WTC11 (cell line): ENCODE results near the gene SLC10A6. TPM values are rescaled to one million over a fixed set of nuclear protein-coding genes. Genes with fewer than 3 reads are reported as not detected.

ENCODE experiments used
- ATAC-seq: fragments of 200-7000 bp; cut with Tn5 transposase; 2 replicates; pipeline ENCODE4 v1.10.0; 2021; ENCODE audit warnings: mild to moderate bottlenecking, moderate library complexity
- CTCF ChIA-PET: fragments of 300-600 bp; sonication (Branson Sonifier 250); formaldehyde crosslinking; loops from one replicate; lab custom pipeline; 2021; ENCODE audit warnings: antibody characterized with exemption; lab: Charles Lee
- POLR2A ChIA-PET: fragments of 350-600 bp; sonication (Branson Sonifier 250); formaldehyde crosslinking; loops from one replicate; lab custom pipeline; 2021; ENCODE audit warnings: antibody characterized with exemption; lab: Charles Lee
- DNase-seq: peaks from one replicate; pipeline ENCODE4 v3.0.0; 2021; ENCODE audit warnings: low spot score
- H3K27ac Mint-ChIP-seq: 2 replicates; pipeline ENCODE4 v1.8.0; 2021; ENCODE audit warnings: mixed read lengths
- H3K27me3 Mint-ChIP-seq: 2 replicates; pipeline ENCODE4 v1.8.0; 2021; ENCODE audit warnings: low read depth, mild to moderate bottlenecking, moderate library complexity, mixed read lengths
- H3K36me3 Mint-ChIP-seq: 2 replicates; pipeline ENCODE4 v1.8.0; 2021; ENCODE audit warnings: mixed read lengths
- H3K4me1 Mint-ChIP-seq: 2 replicates; pipeline ENCODE4 v1.8.0; 2022; ENCODE audit warnings: mixed read lengths
- H3K4me3 Mint-ChIP-seq: 2 replicates; pipeline ENCODE4 v1.8.0; 2021; ENCODE audit warnings: mild to moderate bottlenecking, moderate library complexity, mixed read lengths
- H3K9me3 Mint-ChIP-seq: 2 replicates; pipeline ENCODE4 v1.8.0; 2021; ENCODE audit warnings: mixed read lengths
- CBFB ChIP-seq: sonication (generic); formaldehyde crosslinking; IDR thresholded peaks from 2 replicates; pipeline ENCODE4 v1.8.1; 2022; ENCODE audit warnings: mild to moderate bottlenecking, low read depth, missing genetic modification reagents
- E2F4 ChIP-seq: sonication (generic); formaldehyde crosslinking; IDR thresholded peaks from 2 replicates; pipeline ENCODE4 v1.8.1; 2022; ENCODE audit warnings: low read depth, mild to moderate bottlenecking, moderate library complexity, missing genetic modification reagents, borderline replicate concordance
- E2F5 ChIP-seq: sonication (generic); formaldehyde crosslinking; IDR thresholded peaks from 2 replicates; pipeline ENCODE4 v1.8.1; 2022; ENCODE audit warnings: mild to moderate bottlenecking, moderate library complexity, missing genetic modification reagents
- ELF4 ChIP-seq: sonication (generic); formaldehyde crosslinking; IDR thresholded peaks from 2 replicates; pipeline ENCODE4 v1.8.1; 2022; ENCODE audit warnings: low read depth, mild to moderate bottlenecking, moderate library complexity, missing genetic modification reagents
- GABPB1 ChIP-seq: sonication (generic); formaldehyde crosslinking; IDR thresholded peaks from 2 replicates; pipeline ENCODE4 v1.8.1; 2023; ENCODE audit warnings: mild to moderate bottlenecking, missing genetic modification reagents
- MAX ChIP-seq: sonication (generic); formaldehyde crosslinking; IDR thresholded peaks from 2 replicates; pipeline ENCODE4 v1.8.0; 2022; ENCODE audit warnings: mild to moderate bottlenecking, missing genetic modification reagents
- MXD4 ChIP-seq: fragments of 250-450 bp; sonication (Bioruptor Pico); IDR thresholded peaks from 2 replicates; pipeline ENCODE4 v1.8.0; 2021; ENCODE audit warnings: mild to moderate bottlenecking, moderate library complexity, borderline replicate concordance
- PRRX2 ChIP-seq: fragments of 250-450 bp; sonication (Bioruptor Pico); IDR thresholded peaks from 2 replicates; pipeline ENCODE4 v1.8.0; 2021; ENCODE audit warnings: mild to moderate bottlenecking
- RORB ChIP-seq: fragments of 250-450 bp; sonication (Bioruptor Pico); IDR thresholded peaks from 2 replicates; pipeline ENCODE4 v1.9.0; 2021; ENCODE audit warnings: mild to moderate bottlenecking
- SOX15 ChIP-seq: fragments of 250-450 bp; sonication (Bioruptor Pico); IDR thresholded peaks from 2 replicates; pipeline ENCODE4 v1.9.0; 2021; ENCODE audit warnings: mild to moderate bottlenecking
- SP1 ChIP-seq: sonication (generic); formaldehyde crosslinking; conservative IDR thresholded peaks from 2 replicates; pipeline ENCODE4 v1.8.1; 2022; ENCODE audit warnings: missing genetic modification reagents
- STAT6 ChIP-seq: sonication (generic); formaldehyde crosslinking; conservative IDR thresholded peaks from 2 replicates; pipeline ENCODE4 v1.8.1; 2023; ENCODE audit warnings: mild to moderate bottlenecking, low read depth, missing genetic modification reagents, moderate library complexity
- TP53 ChIP-seq: sonication (generic); formaldehyde crosslinking; IDR thresholded peaks from 2 replicates; pipeline ENCODE4 v1.8.1; 2023; ENCODE audit warnings: mild to moderate bottlenecking, missing genetic modification reagents
- ZNF121 ChIP-seq: sonication (generic); formaldehyde crosslinking; IDR thresholded peaks from 2 replicates; pipeline ENCODE4 v1.8.0; 2023; ENCODE audit warnings: missing genetic modification reagents
- ZNF219 ChIP-seq: sonication (generic); formaldehyde crosslinking; IDR thresholded peaks from 2 replicates; pipeline ENCODE4 v1.8.0; 2023; ENCODE audit warnings: missing genetic modification reagents, mild to moderate bottlenecking, borderline replicate concordance
- ZNF396 ChIP-seq: fragments of 250-450 bp; sonication (Bioruptor Pico); IDR thresholded peaks from 2 replicates; pipeline ENCODE4 v1.8.0; 2021; ENCODE audit warnings: mild to moderate bottlenecking, moderate library complexity, borderline replicate concordance
- total RNA-seq: library from RNA; stranded (reverse); gene quantifications from 3 replicates; pipeline ENCODE4 v1.2.3, GENCODE V29; 2021
- TF ChIP-seq, protein P1 (sequence below): sonication (generic); formaldehyde crosslinking; IDR thresholded peaks from 2 replicates; pipeline ENCODE4 v1.8.1; 2023; ENCODE audit warnings: mild to moderate bottlenecking, missing genetic modification reagents, borderline replicate concordance
- TF ChIP-seq, protein P2 (sequence below): sonication (generic); formaldehyde crosslinking; IDR thresholded peaks from 2 replicates; pipeline ENCODE4 v1.8.1; 2022; ENCODE audit warnings: mild to moderate bottlenecking, missing genetic modification reagents, moderate library complexity, borderline replicate concordance
- TF ChIP-seq, protein P3 (sequence below): sonication (generic); formaldehyde crosslinking; IDR thresholded peaks from 2 replicates; pipeline ENCODE4 v1.8.0; 2023; ENCODE audit warnings: mild to moderate bottlenecking, missing genetic modification reagents
- TF ChIP-seq, protein P4 (sequence below): fragments of 250-450 bp; sonication (Bioruptor Pico); IDR thresholded peaks from 2 replicates; pipeline ENCODE4 v2.1.2; 2022; ENCODE audit warnings: mild to moderate bottlenecking, moderate library complexity

SLC10A6 gene
- total RNA-seq, 1 experiment from 2014 or later: not detected

GRCh38 chr4:86816501-86817273 is 32.5 kb downstream of the SLC10A6 start:
- TF ChIP-seq SP1 (no peak), SOX15 (no peak), ZNF121 (CRISPR knock-in tag) (no peak), E2F5 (no peak), ZNF396 (CRISPR knock-in tag) (no peak), GABPB1 (CRISPR knock-in tag) (no peak), MXD4 (CRISPR knock-in tag) (no peak), CBFB (CRISPR knock-in tag) (no peak), PRRX2 (CRISPR knock-in tag) (no peak), TP53 (no peak), ZNF219 (CRISPR knock-in tag) (no peak), RORB (CRISPR knock-in tag) (no peak)
- TF ChIP-seq, protein P1, sequence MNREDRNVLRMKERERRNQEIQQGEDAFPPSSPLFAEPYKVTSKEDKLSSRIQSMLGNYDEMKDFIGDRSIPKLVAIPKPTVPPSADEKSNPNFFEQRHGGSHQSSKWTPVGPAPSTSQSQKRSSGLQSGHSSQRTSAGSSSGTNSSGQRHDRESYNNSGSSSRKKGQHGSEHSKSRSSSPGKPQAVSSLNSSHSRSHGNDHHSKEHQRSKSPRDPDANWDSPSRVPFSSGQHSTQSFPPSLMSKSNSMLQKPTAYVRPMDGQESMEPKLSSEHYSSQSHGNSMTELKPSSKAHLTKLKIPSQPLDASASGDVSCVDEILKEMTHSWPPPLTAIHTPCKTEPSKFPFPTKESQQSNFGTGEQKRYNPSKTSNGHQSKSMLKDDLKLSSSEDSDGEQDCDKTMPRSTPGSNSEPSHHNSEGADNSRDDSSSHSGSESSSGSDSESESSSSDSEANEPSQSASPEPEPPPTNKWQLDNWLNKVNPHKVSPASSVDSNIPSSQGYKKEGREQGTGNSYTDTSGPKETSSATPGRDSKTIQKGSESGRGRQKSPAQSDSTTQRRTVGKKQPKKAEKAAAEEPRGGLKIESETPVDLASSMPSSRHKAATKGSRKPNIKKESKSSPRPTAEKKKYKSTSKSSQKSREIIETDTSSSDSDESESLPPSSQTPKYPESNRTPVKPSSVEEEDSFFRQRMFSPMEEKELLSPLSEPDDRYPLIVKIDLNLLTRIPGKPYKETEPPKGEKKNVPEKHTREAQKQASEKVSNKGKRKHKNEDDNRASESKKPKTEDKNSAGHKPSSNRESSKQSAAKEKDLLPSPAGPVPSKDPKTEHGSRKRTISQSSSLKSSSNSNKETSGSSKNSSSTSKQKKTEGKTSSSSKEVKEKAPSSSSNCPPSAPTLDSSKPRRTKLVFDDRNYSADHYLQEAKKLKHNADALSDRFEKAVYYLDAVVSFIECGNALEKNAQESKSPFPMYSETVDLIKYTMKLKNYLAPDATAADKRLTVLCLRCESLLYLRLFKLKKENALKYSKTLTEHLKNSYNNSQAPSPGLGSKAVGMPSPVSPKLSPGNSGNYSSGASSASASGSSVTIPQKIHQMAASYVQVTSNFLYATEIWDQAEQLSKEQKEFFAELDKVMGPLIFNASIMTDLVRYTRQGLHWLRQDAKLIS (CRISPR knock-in tag): no peak
- TF ChIP-seq, protein P2, sequence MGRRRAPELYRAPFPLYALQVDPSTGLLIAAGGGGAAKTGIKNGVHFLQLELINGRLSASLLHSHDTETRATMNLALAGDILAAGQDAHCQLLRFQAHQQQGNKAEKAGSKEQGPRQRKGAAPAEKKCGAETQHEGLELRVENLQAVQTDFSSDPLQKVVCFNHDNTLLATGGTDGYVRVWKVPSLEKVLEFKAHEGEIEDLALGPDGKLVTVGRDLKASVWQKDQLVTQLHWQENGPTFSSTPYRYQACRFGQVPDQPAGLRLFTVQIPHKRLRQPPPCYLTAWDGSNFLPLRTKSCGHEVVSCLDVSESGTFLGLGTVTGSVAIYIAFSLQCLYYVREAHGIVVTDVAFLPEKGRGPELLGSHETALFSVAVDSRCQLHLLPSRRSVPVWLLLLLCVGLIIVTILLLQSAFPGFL (CRISPR knock-in tag): no peak
- H3K27ac Mint-ChIP-seq: no peak overlapping the region
- no peak overlapping the region for H3K4me3 Mint-ChIP-seq
- ChIA-PET CTCF (interaction anchor here (0.7 to 3.7 kb wide), 5 partner anchors 26 to 319 kb away, joined by 3 to 14 read pairs (median 4); no protein-coding TSS in a partner anchor), POLR2A (no interaction called here)
- H3K9me3 Mint-ChIP-seq: peaks cover 9% of the 10 kb centered on the region
- H3K4me1 Mint-ChIP-seq: no peaks in the 10 kb centered on the region
- no peaks in the 10 kb centered on the region for H3K27me3 Mint-ChIP-seq
- DNase-seq: no peak
- ATAC-seq: no peak
- H3K36me3 Mint-ChIP-seq: peaks cover 36% of the 10 kb centered on the region

DNA sequence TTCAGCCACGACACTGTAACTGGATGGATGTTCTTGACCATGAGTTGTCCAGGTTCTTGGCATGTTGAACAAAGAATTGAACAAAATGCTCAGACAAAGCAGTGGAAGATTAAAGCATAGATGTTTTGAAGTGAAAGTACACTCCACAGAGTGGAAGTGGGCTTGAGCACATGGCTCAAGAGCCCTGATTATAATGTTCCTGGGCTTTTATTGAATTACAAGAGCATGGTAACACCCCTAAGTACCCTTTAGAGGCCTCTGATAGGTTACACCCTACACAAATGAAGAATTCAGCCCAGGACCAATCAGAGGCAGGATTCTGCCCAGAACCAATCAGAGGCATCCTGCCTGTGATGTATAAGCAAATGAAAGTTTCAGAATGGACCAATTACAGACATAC is 33.5 kb downstream of the SLC10A6 start:
- no peak overlapping the region for H3K27ac Mint-ChIP-seq
- H3K4me1 Mint-ChIP-seq: 0 out of 2 replicates have a peak, but pooled peaks cover 5% of the 10 kb centered on the region
- H3K9me3 Mint-ChIP-seq: peaks cover 9% of the 10 kb centered on the region
- DNase-seq (no peak), ATAC-seq (no peak)
- ChIA-PET POLR2A (no interaction called here), CTCF (interaction anchor here (1.7 to 3.7 kb wide), 2 partner anchors 63 to 318 kb away, joined by 4 to 14 read pairs; no protein-coding TSS in a partner anchor)
- no peaks in the 10 kb centered on the region for H3K27me3 Mint-ChIP-seq
- H3K4me3 Mint-ChIP-seq: no peak overlapping the region
- H3K36me3 Mint-ChIP-seq: peaks cover 46% of the 10 kb centered on the region
- no peak for TF ChIP-seq E2F4
- no peak for TF ChIP-seq MAX (CRISPR knock-in tag)
- TF ChIP-seq, protein P3, sequence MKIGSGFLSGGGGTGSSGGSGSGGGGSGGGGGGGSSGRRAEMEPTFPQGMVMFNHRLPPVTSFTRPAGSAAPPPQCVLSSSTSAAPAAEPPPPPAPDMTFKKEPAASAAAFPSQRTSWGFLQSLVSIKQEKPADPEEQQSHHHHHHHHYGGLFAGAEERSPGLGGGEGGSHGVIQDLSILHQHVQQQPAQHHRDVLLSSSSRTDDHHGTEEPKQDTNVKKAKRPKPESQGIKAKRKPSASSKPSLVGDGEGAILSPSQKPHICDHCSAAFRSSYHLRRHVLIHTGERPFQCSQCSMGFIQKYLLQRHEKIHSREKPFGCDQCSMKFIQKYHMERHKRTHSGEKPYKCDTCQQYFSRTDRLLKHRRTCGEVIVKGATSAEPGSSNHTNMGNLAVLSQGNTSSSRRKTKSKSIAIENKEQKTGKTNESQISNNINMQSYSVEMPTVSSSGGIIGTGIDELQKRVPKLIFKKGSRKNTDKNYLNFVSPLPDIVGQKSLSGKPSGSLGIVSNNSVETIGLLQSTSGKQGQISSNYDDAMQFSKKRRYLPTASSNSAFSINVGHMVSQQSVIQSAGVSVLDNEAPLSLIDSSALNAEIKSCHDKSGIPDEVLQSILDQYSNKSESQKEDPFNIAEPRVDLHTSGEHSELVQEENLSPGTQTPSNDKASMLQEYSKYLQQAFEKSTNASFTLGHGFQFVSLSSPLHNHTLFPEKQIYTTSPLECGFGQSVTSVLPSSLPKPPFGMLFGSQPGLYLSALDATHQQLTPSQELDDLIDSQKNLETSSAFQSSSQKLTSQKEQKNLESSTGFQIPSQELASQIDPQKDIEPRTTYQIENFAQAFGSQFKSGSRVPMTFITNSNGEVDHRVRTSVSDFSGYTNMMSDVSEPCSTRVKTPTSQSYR: no peak
- TF ChIP-seq, protein P4, sequence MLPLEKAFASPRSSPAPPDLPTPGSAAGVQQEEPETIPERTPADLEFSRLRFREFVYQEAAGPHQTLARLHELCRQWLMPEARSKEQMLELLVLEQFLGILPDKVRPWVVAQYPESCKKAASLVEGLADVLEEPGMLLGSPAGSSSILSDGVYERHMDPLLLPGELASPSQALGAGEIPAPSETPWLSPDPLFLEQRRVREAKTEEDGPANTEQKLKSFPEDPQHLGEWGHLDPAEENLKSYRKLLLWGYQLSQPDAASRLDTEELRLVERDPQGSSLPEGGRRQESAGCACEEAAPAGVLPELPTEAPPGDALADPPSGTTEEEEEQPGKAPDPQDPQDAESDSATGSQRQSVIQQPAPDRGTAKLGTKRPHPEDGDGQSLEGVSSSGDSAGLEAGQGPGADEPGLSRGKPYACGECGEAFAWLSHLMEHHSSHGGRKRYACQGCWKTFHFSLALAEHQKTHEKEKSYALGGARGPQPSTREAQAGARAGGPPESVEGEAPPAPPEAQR: no peak
- TF ChIP-seq STAT6 (CRISPR knock-in tag): no peak
- no peak for TF ChIP-seq ELF4 (CRISPR knock-in tag)
